Left colon (tissue), 2 donors: ENCODE measurements around the gene RBAK. TPM values are rescaled to one million over a fixed set of nuclear protein-coding genes. Genes with fewer than 3 reads are reported as not detected.
"Not testable (repeated sequence)": the region's sequence is repeated elsewhere in the genome, so short reads cannot be mapped to it uniquely, and the experiment has no call there.

ENCODE experiments used
- ATAC-seq: fragments of 200-7000 bp; cut with Tn5 transposase; one replicate; pipeline ENCODE4 v1.9.1; 2020; ENCODE audit warnings: mild to moderate bottlenecking, moderate library complexity
- DNase-seq, 2 donors: peaks; one replicate each; pipeline ENCODE4 v3.0.0-alpha.2; 2020
- intact Hi-C, 2 donors: fragments of 100-400 bp; cut with DNase I in 1 of 2; cut with micrococcal nuclease in 1 of 2; formaldehyde crosslinking; loops; one replicate each; pipeline versions ENCODE4 v1.11.2 to v1.14.0; 2022; cut with DNase I, micrococcal nuclease
- total RNA-seq, 2 donors: library from RNA; stranded (reverse); fragmentation: NEBNext Ultra II Directional; extraction: Animal tissue kit (Norgen Biotek cat#: 25700); gene quantifications; one replicate each; pipeline ENCODE4 v1.2.1, GENCODE V29; 2021
- donor health status: DM: no; HTN: no; CAD: no.
- donor health status: DM: yes; HTN: yes; CAD: no.

RBAK gene
- total RNA-seq, 2 donors from 2014 or later: 9.0 to 10.7 TPM

DNA sequence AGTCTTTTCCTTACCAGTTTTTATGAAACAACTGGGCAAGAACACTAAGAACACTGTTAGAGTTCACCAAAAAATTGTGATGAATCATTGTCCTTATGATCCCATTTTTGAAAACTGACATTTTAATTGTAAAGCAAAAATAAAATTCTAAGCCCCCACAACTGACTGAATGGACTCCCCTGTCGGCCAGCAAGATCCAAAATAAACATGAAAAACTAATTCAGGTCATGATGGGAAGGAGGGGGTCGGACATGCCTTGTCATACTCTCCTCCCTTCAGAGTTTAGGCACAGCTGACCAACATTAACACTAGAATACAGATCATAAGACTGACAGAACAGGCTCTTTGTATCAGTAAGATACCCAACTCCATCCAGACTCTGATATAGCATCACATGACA lies 2.0 kb upstream of the RBAK start:
- no peak for ATAC-seq

DNA sequence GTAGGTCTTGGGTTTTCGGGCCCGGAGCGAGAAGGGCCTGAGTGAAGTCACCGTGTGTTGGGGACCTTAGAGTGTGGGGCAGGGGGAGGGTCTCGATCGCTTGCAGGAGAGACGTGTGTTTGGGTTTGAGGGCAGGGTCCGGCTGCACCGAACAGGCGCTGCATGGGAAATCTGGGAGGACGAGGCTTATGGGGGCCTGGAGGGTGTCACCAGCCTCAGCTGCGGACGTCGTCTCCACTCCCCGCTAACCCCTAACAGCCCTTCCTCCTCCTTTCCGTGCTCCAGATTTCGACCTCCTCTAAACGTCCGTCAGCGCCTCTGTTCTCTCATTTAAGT lies 705 bp downstream of the RBAK start:
- ATAC-seq: peak; percentile 2
- DNase-seq, intact Hi-C loops: not testable (repeated sequence)

More for the DNA sequence above, 2.0 kb upstream of the RBAK start:
- intact Hi-C loops: no loop called here
- DNase-seq: no peak

- ATAC-seq, intact Hi-C loops, DNase-seq: not testable (repeated sequence)
Measured at GRCh38 chr7:5047127-5047526, 1.5 kb downstream of the RBAK start.

GRCh38 chr7:5050676-5051075 lies 5.0 kb downstream of the RBAK start:
- intact Hi-C loops: no loop called here
- ATAC-seq (no peak), DNase-seq (no peak)

DNA sequence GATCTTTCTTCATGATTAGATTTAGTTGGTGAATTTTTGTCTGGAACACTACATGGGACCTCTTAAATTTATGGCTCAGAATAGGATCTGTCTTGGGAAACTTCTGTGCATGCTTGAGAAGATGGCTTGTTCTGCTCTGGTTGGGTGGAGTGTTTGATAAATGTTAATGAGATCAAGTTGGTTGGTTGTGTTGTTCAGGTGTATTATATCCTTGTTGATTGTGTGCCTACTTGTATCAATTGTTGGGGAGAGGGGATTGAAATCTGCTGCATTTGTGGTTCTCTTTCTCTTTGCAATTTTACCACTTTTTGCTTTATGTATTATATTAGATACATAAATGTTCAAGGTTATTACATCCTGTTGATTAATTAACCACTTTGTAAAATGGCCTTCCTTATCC lies 6.1 kb downstream of the RBAK start:
- DNase-seq, intact Hi-C loops, ATAC-seq: not testable (repeated sequence)

DNA sequence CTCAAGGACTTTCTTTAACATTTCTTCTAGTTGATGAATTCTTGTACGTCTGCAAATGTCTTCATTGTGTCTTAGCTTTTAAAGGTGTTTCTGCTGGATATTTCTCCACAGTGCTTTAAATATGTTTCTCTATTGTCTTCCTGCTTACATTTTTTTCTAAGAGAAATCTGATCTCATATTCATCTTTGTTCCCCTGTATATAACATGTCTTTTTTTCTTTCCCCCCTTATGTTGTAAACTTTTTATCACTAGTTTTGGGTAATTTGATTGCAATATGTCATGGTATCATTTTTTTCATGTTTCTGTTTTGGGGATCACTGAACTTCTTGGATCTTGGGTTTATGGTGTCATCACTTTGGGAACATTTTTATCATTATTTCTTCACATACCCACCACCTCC lies 7.5 kb downstream of the RBAK start:
- no peak for ATAC-seq
- no peak for DNase-seq
- intact Hi-C loops: no loop called here

- DNase-seq: no peak
- intact Hi-C loops: no loop called here
- no peak for ATAC-seq
Measured at GRCh38 chr7:5063698-5064097, 18.0 kb downstream of the RBAK start.

GRCh38 chr7:5064391-5065106 lies 18.9 kb downstream of the RBAK start:
- intact Hi-C loops: no loop called here
- no peak for DNase-seq

DNA sequence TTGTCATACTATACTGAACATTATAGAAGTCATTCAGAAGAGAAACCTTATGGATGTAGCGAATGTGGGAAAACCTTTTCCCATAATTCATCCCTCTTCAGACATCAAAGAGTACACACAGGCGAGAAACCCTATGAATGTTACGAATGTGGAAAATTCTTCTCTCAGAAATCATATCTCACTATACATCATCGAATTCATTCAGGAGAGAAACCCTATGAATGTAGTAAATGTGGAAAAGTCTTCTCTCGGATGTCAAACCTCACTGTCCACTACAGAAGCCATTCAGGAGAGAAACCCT lies 19.4 kb downstream of the RBAK start:
- intact Hi-C loops: no loop called here
- DNase-seq (no peak), ATAC-seq (no peak)

More at GRCh38 chr7:5064391-5065106, 18.9 kb downstream of the RBAK start:
- ATAC-seq: no peak

DNA sequence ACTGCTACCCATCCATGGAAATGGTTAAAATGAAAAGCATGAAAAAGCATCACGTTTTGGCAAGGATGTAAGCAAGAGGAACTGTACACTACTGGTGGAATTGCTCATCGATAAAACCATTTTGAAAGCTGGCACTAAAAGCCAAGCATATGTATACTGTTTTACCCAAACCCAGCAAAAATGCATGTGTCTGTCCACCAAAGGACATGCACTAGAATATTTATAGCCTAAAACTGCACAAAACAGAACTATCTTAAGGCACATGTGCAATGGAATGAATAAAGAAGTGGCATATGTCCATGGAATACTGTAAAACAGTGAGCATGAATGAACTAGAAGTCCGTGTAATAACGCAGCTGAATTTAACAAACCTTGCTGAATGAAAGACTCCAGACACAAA lies 22.9 kb downstream of the RBAK start:
- ATAC-seq: no peak
- intact Hi-C loops: no loop called here
- DNase-seq: no peak

- ATAC-seq (no peak), DNase-seq (no peak)
- intact Hi-C loops: no loop called here
Measured at GRCh38 chr7:5070206-5070605, 24.5 kb downstream of the RBAK start.

GRCh38 chr7:5075187-5075586 lies 29.5 kb downstream of the RBAK start:
- DNase-seq, intact Hi-C loops, ATAC-seq: not testable (repeated sequence)

DNA sequence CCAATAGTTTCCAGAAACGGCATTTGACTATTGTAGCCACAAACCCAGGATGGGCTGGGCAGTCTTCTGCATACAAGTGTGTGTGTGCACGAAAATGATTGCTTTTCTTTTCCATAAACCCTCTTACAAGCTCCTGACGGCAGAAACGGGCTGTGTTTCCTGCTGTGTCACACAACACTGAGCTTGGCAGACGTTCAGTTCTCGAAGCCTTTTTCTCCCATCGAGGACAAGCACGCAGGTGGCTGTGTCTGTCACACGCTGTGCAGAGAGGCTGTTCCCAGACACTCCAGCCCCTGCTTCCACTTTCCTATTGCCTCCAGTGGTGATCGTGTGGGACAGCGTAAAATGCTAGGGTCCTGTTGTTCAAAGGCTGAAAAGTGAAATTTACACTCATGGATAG lies 32.1 kb downstream of the RBAK start:
- ATAC-seq: no peak
- intact Hi-C loops: no loop called here
- DNase-seq: no peak

DNA sequence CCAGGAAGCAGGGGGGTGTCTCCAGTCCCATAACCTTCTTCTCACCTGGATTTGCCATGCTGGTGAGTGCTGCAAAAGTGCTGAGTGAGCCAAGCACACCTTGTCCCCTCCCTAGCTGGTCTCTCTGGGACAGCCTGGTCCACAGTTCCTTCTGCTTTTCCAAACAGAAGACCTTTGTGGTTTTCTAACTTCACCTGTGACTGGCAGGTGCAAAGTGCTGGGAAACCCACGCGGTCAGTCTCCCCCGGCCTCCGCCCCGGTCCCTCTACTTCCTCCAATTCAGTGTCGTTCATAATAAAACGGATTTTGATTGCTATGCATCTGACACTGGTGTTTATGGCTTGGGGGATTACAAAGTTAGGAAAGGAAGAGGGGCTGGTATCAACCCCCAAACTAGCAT lies 37.1 kb downstream of the RBAK start:
- no peak for ATAC-seq
- intact Hi-C loops: loop anchor here in 1 of 2 donors (10.0 kb wide), 1 partner anchor 288 kb away; no protein-coding TSS in a partner anchor
- DNase-seq: no peak

DNA sequence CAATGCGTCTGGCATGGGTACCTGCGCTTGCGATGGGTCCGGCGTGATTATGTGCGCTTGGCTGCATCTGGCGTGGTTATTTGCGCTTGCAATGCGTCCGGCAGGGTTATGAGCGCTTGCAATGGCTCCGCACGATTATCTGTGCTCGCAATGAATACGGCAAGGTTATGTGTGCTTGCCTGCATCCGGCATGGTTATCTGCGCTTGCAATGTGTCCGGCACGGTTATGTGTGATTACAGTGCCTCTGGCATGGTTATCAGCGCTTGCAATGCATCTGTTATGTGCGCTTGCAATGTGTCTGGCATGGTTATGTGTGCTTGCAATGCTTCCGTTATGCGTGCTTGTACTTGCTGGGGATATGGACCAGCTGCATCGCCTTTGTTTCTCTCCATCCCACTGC lies 37.7 kb downstream of the RBAK start:
- ATAC-seq (no peak), DNase-seq (no peak)
- intact Hi-C loops: loop anchor here in 1 of 2 donors (10.0 kb wide), 1 partner anchor 289 kb away; no protein-coding TSS in a partner anchor

GRCh38 chr7:5086256-5086655 lies 40.6 kb downstream of the RBAK start:
- DNase-seq (no peak), ATAC-seq (no peak)
- intact Hi-C loops: loop anchor here in 1 of 2 donors (10.0 kb wide), 1 partner anchor 291 kb away; no protein-coding TSS in a partner anchor

DNA sequence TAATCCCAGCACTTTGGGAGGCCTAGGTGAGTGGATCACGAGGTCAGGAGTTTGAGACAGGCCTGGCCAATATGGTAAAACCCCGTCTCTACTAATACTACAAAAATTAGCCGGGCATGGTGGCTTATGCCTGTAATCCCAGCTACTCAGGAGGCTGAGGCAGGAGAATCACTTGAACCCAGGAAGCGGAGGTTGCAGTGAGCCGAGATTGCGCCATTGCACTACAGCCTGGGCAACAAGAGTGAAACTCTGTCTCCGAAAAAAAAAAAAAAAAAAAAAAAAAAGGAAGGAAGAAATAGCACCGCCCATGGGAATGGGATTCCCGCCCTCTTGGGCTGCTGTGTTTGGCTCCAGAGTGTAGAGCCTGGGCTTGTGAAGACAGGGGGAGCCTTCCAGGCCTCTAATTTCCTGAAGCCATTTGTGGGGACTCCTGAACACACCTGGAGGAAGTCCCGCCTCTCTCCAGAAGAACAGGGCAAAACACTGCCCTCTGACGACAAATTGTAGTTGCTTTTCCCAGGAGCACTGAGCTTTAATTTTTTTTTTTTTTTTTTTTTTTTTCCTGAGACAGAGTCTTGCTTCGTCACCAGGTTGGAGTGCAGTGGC lies 42.7 kb downstream of the RBAK start:
- ATAC-seq (peak; percentile 79), DNase-seq (peak; percentile 16 to 32)
- intact Hi-C loops: loop anchor here in 1 of 2 donors (10.0 kb wide), 1 partner anchor 294 kb away; no protein-coding TSS in a partner anchor

GRCh38 chr7:5088906-5089305 lies 43.2 kb downstream of the RBAK start:
- intact Hi-C loops: loop anchor here in 1 of 2 donors (10.0 kb wide), 1 partner anchor 294 kb away; no protein-coding TSS in a partner anchor
- ATAC-seq: no peak
- DNase-seq: no peak

DNA sequence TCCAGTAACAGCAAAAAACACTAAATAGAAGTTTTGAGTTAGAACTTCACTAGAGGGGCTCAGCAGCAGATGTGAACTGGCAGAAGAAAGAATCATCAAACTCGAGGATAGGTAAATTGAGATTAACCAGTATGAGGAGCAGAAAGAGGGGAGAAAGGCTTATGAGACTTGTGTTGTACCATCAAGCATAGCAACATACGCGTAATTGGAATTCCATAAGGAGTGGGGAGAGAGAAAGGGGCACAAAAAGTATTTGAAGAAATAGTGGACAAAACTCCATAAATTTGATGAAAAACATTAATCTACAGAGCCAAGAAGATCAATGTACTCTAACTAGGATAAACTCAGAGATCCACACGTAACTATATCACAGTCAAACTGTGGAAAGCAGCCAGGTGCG lies 48.3 kb downstream of the RBAK start:
- no peak for DNase-seq
- intact Hi-C loops: no loop called here
- no peak for ATAC-seq

DNA sequence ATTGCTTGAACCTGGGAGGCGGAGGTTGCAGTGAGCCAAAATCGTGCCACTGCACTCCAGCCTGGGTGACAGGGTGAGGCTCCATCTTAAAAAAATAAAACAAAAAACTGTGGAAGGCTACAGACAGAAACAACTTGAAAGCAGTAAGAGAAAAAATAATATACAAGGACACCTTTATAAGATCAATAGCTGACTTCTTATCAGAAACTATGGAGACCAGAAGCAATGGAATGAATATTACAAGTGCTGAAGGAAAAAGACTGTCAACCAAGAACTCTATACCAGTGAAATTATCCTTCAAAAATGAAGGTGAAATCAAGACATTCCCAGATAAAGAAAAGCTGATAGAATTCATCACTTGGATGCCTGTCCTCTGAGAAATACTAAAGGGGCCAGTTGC lies 49.0 kb downstream of the RBAK start:
- intact Hi-C loops: no loop called here
- no peak for ATAC-seq
- DNase-seq: no peak

DNA sequence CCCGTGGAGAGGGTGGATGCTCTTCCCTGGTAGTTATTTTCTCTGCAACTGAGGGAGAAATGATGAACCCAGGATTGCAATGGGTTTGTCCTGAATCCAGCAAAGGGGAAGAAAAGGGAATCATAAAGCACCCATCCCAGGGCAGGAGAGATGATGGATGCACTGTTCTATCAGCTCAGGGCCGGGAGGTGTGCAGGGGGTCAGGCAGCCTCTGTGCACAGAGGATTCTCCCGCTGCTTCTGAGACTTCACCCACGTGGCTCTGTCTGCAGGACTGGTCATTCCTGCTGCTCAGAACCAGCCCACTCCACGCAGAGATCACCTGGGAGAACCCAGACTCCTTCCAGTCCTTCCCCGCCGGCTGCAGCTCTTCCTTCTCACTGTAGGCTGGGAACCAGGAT lies 70.7 kb downstream of the RBAK start:
- DNase-seq: no peak
- intact Hi-C loops: no loop called here
- no peak for ATAC-seq
